ENCODE measurements around the gene MPEG1.

- TF ChIP-seq ZFP36 (IDR thresholded peaks at IDR 0.05; ENCODE audit: borderline replicate concordance, partially characterized antibody) (no peak), KDM5A (IDR thresholded peaks at IDR 0.05) (no peak)
Measured at GRCh38 chr11:59204746-59205145, 8.0 kb downstream of the MPEG1 start.
